HG03280 (cell line): Measurements from ENCODE around the gene TSSK6.
A peak's percentile ranks its signal among the peaks of the same experiment; 100 is the strongest.

Experiments
- ATAC-seq: cut with Tn5 transposase; IDR thresholded peaks from one replicate; pipeline ENCODE4 v1.9.1; 2021; ENCODE audit warnings: mild to moderate bottlenecking, moderate library complexity; ENCODE audit not compliant: unreplicated experiment

The TSSK6 gene

DNA sequence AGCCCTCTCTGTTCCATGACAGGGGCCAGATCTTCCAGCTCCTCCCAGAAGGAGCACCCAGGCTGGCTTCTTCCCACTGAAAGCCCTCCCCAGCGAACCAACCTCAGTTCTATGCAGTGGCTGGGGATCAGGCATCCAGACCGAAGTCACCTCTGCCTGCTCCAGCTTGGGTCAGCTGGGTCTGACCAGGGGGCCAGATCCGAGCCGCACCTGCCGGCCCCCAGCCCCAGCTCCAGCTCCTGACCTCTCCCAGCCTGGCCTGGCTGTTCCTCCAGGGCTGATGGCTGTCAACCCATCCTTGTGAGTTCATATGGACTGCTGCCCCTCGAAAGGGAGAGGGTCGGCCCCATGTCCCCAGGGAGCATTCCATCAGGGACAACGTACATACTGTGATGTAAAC lies 8.0 kb downstream of the TSSK6 start:
- ATAC-seq: no peak

DNA sequence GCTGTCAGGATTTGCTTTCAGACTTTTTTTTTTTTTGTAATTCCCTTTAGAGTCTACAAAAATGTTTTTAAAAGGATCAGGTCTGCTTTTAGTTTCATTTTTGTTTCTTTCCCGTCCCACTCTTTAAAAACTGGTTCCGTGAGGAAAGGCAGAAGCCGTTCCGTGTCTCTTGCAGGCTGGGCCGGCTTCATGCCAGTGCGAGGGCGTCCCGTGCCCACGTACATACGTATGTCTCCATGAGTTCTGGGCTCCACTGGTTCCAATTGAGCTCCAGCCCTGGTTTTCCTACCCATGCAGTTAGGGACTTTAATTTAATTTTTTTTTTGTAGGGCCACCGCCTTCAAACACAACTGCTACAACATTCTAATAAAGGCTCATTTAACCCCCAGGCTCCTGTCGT lies 8.8 kb downstream of the TSSK6 start:
- no peak for ATAC-seq

DNA sequence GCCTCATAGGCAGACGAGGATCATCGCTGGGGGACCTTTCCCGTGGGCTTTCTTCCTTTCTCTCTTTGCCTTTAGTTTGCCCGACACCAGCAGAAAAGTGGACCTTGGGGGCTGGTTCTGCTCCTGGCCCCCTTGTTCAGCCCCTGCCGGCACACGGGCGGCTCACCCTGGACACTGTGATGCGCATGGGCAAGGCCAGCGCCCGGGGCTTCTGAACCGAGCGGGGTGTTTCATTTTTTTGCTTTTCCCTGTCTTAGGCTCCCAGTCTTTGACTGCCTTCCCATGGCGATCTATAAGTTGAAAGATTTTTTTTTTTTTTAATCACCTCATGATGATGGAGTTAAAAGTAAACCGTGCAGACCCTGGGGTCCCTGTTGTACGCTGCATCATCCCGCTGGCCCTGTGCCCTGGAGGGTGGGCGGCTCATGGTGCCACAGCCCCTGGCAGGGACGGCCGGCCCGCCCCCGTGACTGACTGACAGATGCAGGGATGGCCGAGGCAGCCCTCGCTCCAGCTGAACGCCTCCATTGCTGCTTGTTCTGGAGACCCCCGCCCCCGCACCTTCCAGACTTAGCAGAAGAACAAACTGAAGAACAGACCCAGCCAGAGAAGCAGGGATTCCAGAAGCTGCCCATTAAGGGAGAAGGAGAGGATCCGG lies 9.6 kb downstream of the TSSK6 start:
- ATAC-seq: no peak

GRCh38 chr19:19504754-19505668 lies 10.3 kb downstream of the TSSK6 start:
- no peak for ATAC-seq

GRCh38 chr19:19502808-19503602 lies 12.3 kb downstream of the TSSK6 start:
- ATAC-seq: no peak

- ATAC-seq: no peak
Observed at GRCh38 chr19:19502281-19502680, 13.1 kb downstream of the TSSK6 start.

GRCh38 chr19:19501798-19502197 lies 13.6 kb downstream of the TSSK6 start:
- no peak for ATAC-seq

DNA sequence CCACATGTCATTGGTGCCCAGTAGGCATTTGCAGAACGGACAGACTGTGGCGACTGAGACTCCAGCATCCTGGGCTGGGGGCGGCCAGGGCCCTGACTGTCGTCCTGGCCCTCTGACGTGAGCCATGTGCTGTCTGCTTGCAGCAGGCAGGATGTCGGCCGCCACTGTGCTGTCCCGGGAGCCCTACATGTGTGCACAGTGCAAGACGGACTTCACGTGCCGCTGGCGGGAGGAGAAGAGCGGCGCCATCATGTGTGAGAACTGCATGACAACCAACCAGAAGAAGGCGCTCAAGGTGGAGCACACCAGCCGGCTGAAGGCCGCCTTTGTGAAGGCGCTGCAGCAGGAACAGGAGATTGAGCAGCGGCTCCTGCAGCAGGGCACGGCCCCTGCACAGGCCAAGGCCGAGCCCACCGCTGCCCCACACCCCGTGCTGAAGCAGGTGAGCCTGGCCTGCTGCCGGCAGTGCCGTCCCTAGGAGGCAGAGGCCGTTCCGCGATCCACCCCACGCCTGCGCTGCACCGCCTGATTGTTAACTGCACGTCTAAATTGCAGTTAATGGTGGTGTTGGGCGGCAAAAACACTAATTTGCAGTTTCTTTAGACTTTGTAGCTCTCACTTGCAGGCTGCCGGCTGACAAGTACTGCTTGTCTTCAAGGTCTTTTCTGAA lies 14.2 kb downstream of the TSSK6 start:
- no peak for ATAC-seq

- no peak for ATAC-seq
Observed at GRCh38 chr19:19499272-19499995, 15.9 kb downstream of the TSSK6 start.

DNA sequence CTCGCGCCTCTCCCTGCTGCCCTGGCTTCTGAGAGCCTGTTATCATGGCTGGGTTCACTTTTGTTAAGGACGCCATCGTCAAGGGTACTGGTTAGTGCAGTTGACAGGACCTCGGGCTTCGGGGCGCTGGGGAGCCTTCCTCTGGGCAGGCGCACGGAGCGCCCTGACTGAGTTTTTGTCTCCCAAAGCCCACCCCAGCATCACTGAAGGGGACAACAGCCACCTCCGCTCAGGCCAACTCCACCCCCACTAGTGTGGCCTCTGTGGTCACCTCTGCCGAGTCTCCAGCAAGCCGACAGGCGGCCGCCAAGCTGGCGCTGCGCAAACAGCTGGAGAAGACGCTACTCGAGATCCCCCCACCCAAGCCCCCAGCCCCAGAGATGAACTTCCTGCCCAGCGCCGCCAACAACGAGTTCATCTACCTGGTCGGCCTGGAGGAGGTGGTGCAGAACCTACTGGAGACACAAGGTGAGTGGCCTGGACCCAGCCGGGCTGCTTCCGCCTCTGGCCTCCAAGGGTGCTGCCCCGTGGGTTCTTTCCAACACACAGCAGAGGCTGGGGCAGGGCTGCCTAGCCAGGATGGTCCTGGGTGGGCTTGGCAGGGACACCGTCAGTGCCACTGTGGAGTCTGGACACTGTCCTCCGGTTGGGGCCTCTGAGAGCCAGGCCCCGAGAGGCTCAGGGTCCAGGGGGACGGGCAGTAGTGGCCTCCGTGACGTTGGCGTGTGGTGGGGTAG lies 16.9 kb downstream of the TSSK6 start:
- no peak for ATAC-seq

DNA sequence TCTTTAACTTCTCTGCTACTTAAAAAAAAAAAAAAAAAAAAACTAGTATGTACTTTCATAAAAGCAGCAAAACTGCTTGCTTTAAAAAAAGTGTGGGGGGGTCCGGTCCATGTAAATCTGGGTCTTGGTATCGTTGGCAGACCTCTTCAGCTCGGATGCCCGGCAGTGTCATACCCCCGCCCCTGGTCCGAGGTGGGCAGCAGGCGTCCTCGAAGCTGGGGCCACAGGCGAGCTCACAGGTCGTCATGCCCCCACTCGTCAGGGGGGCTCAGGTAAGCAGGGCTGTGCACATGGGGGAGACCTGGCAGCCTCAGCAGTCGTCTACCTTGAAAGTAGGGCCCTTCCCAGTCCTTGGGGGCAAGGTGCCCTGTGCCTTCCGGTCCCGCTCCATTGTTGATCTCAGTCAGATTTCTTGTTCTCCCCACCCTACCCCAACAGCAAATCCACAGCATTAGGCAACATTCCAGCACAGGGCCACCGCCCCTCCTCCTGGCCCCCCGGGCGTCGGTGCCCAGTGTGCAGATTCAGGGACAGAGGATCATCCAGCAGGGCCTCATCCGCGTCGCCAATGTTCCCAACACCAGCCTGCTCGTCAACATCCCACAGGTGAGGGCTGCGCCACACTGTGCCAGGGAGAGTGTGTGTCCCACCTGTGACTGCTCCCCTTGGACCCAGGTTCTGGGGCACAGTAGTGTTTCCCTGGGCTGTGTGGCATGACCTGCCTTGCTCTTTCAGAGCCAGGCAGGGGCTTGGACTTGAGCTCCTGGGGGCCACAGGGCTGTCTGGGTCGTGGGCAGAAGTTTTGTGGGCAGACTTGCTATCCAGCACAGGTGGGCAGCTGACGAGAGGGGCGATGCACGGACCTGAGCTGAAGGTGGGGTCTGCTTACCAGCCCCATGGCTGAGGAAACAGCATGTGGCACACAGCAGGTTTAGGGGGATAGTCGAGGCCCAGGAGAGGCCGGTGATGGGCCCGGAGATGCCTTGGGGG lies 19.4 kb downstream of the TSSK6 start:
- ATAC-seq: no peak

DNA sequence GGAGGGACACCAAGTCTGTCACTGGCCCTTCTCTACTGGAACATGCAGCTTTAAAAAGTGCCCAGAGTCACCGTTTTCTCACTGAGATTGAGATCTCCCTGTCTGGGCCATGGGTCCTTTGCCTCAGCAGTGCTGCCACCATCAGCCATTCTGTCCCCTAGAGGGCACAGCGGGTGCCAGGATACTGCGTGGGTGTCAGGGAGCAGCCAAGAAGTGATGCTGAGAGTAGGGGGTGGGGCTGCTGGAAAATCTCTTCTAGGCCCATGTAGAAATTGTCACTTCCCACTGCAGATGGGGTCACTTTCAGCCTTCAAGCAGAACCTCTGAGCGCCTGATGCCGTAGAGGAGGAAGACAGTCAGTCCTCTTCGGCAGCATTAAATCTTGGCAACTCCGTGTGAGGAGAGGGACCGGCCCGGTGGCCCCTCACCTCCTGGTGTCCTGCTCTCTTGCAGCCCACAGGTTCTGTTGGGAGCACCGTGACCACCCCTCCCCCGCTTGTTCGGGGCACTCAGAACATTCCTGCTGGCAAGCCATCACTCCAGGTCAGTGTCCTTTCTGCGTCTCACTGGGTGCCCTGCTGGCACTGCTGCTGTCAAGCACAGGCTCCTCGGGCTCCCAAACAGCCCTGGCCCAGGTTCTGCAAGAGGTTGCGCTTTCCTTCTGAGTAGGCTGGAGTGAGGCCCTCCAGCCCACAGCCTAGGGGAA lies 21.4 kb downstream of the TSSK6 start:
- no peak for ATAC-seq

DNA sequence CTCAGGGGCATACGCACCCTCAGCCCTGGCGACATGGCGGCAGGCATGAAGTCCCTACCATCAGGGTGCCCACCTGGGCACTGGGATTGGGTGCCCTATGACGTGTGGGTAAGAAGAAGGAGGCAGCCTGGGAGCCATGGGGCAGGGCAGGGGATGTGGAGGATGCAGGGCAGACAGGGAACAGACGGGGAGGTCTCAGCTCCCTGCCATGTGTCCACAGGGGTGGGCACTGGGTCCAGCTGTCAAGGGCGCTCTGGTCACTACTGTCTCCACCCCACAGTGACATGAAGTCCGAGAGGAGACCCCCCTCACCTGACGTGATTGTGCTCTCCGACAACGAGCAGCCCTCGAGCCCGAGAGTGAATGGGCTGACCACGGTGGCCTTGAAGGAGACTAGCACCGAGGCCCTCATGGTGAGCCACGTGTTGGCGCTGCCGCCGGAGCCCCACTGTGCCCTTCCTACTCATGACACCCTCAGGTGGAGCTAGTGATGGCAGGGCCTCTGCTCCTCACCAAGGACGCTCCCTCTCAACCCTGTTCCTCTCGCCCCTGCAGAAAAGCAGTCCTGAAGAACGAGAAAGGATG lies 23.2 kb downstream of the TSSK6 start:
- no peak for ATAC-seq

DNA sequence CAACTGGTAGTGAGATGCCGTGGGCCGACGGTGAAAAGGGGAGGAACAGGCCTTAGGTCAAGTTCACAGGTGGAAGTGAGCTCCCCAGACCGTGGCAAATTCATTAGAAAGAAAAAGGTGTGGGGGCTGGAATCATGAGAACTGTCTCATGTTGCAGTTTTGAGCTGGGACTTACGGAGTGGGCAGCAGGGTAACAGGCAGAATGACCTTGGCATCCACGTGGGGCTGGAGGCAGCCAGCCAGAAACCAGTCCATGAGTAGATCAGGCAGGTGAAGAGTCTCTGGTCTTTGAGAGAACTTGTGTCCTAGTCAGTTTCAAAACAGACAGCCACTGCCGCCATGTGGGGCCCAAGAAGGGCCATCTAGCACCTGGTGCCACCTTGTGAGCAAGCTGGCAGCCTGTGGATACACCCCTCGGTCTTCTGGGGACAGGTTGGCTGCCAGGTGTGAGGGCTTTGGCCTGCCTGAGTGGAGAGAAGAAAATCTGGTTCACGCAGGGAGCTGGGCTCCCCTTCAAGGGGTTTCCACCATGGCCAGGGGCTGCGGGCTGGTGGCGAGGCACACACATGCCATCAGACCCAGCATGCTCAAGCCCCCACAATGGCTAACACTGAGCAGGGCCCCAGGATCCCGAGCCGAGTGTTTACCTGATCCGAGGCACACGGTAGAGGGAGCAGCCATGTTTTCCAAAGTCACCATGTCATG lies 23.9 kb downstream of the TSSK6 start:
- ATAC-seq: no peak

GRCh38 chr19:19490214-19490968 lies 25.0 kb downstream of the TSSK6 start:
- ATAC-seq: no peak

GRCh38 chr19:19489804-19490204 lies 25.5 kb downstream of the TSSK6 start:
- ATAC-seq: peak; percentile 7
